ENCODE measurements around the gene TLL2.

Gene TLL2

GRCh38 chr10:96338279-96338925 lies 175.3 kb downstream of the TLL2 start:
- no peak for DNase-seq (ENCODE audit: low read depth)

DNA sequence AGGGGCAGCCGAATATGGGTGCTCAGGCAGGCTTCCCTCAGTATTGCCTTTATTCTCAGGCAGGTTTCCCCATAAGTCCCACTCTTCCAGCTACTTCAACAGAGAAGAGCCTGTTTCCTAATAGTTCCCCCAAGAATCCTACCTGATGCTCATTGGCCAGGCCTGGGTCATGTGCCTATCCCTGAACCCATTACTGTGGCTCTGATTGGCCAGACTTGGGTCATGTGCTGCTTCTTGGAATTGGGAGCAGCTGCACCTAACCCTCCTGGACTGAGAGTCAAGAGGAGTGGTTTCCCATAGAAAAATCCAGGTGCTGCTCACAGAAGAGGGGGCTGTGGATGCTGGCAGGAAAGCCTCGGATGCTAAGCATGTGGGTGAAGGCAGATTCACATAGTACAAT lies 176.6 kb downstream of the TLL2 start:
- DNase-seq (ENCODE audit: low read depth), result no peak
- no peak overlapping the region for H3K4me3 ChIP-seq (ENCODE audit: control insufficient read depth, low read depth, low read length)
- TF ChIP-seq, protein P1, sequence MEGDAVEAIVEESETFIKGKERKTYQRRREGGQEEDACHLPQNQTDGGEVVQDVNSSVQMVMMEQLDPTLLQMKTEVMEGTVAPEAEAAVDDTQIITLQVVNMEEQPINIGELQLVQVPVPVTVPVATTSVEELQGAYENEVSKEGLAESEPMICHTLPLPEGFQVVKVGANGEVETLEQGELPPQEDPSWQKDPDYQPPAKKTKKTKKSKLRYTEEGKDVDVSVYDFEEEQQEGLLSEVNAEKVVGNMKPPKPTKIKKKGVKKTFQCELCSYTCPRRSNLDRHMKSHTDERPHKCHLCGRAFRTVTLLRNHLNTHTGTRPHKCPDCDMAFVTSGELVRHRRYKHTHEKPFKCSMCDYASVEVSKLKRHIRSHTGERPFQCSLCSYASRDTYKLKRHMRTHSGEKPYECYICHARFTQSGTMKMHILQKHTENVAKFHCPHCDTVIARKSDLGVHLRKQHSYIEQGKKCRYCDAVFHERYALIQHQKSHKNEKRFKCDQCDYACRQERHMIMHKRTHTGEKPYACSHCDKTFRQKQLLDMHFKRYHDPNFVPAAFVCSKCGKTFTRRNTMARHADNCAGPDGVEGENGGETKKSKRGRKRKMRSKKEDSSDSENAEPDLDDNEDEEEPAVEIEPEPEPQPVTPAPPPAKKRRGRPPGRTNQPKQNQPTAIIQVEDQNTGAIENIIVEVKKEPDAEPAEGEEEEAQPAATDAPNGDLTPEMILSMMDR (IDR thresholded peaks at IDR 0.05; ENCODE audit: control insufficient read depth, insufficient read depth, low read depth, low read length, missing control alignments), result no peak

More at GRCh38 chr10:96338279-96338925, 175.3 kb downstream of the TLL2 start:
- TF ChIP-seq, protein P1 (IDR thresholded peaks at IDR 0.05; ENCODE audit: control insufficient read depth, insufficient read depth, low read depth, low read length, missing control alignments), result no peak
- H3K4me3 ChIP-seq (ENCODE audit: control insufficient read depth, low read depth, low read length), result no peak overlapping the region

DNA sequence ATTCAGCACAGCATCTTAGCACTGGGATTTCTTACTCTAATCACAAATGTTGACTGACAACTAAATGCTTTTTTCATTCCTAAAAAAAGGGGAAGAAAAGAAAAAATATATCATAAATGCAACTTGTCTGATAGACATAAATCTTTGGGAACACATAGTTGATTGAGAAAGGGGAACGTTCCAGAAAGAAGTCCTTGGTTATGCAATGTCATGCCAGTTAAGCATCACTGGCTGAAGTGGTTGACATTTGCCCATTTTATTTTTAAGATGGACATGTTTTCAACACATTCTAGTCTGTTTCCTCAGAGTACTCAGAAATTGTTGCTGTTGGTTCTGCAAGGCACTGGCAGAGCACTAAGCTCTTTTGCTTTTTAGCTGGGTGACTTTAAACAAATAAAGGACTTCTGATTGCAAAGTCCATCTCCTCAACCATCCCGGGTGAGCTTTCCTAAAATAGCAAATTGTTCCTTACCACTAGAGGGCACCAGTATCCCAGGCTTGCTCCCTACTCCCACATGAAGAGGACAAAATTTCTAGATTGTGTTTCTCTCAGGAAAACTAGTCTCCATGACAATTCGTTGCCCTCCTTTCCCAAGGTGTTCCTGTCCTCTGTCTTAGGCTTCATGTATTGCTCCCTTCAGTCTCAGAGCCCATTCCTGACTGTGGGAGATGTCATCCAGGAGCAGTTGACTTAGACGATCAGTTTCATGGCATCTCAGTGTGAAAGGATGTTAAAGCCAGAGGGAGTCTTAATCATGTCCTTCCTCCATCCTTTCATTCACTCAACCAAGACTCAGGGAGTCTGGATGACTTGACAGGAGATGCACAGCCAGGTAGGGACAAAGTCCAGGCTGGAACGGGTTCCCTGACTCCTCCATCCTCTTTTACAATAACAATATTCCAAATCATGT lies 178.9 kb downstream of the TLL2 start:
- DNase-seq (ENCODE audit: low read depth), result peak; percentile 8
- TF ChIP-seq, protein P1 (IDR thresholded peaks at IDR 0.05; ENCODE audit: control insufficient read depth, insufficient read depth, low read depth, low read length, missing control alignments), result peak; percentile 87
- no peak overlapping the region for H3K4me3 ChIP-seq (ENCODE audit: control insufficient read depth, low read depth, low read length)

DNA sequence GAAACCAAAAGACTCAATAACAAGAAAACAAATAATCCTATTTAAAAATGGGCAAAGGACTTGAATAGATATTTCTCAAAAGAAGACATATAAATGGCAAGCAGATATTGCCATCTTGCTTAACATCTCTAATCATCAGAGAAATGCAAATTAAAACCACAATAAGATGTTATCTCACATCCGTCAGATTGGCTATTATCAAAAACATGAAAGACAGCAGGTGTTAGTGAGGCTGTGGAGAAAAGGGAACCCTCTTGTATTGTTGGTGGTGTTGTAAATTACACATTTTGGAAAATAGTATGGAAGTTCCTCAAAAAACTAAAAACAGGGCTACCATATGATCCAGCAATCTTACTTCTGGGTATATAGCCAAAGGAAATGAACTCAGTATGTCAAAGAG lies 180.6 kb downstream of the TLL2 start:
- no peak overlapping the region for H3K4me3 ChIP-seq (ENCODE audit: control insufficient read depth, low read depth, low read length)
- DNase-seq (ENCODE audit: low read depth), result no peak
- TF ChIP-seq, protein P1 (IDR thresholded peaks at IDR 0.05; ENCODE audit: control insufficient read depth, insufficient read depth, low read depth, low read length, missing control alignments), result no peak

GRCh38 chr10:96327462-96327861 lies 186.3 kb downstream of the TLL2 start:
- no peak overlapping the region for H3K4me3 ChIP-seq (ENCODE audit: control insufficient read depth, low read depth, low read length)
- DNase-seq (ENCODE audit: low read depth), result no peak
- TF ChIP-seq, protein P1 (IDR thresholded peaks at IDR 0.05; ENCODE audit: control insufficient read depth, insufficient read depth, low read depth, low read length, missing control alignments), result no peak

GRCh38 chr10:96325719-96326373 lies 187.9 kb downstream of the TLL2 start:
- H3K4me3 ChIP-seq (ENCODE audit: control insufficient read depth, low read depth, low read length), result no peak overlapping the region
- no peak for DNase-seq (ENCODE audit: low read depth)
- TF ChIP-seq, protein P1 (IDR thresholded peaks at IDR 0.05; ENCODE audit: control insufficient read depth, insufficient read depth, low read depth, low read length, missing control alignments), result no peak

Measured in AG09309 (cell line).